CD14-positive monocyte (primary cell): ENCODE data around the gene SLIT3. TPM values are rescaled to one million over a fixed set of nuclear protein-coding genes. Genes with fewer than 3 reads are reported as not detected.

ENCODE experiments used
- DNase-seq, 3 donors: peaks; one replicate each; pipeline ENCODE4 v3.0.0-alpha.2; 2011 to 2022
- H2AFZ ChIP-seq: 2 replicates; pipeline ENCODE4 v1.6.0; 2012; ENCODE audit warnings: mild to moderate bottlenecking, low read depth, low read length, inconsistent platforms; ENCODE audit not compliant: insufficient read depth, poor library complexity, severe bottlenecking
- H3K27ac ChIP-seq, 2 donors: 1 replicate in 1 of 2; 2 replicates in 1 of 2; pipeline ENCODE4 v1.5.1; 2012 to 2013; ENCODE audit warnings: low read length in 2 of 2, control low read depth in 1 of 2, inconsistent platforms in 1 of 2, low read depth in 1 of 2, mild to moderate bottlenecking in 1 of 2
- H3K27me3 ChIP-seq, 2 donors: one replicate each; pipeline versions ENCODE4 v1.6.0 to v1.6.1; 2011 to 2013; ENCODE audit warnings: low read length in 2 of 2; ENCODE audit not compliant: control insufficient read depth in 2 of 2, insufficient read depth in 2 of 2
- H3K36me3 ChIP-seq, 2 donors: replicated peaks in 1 of 2; 1 replicate in 1 of 2; 2 replicates in 1 of 2; pipeline versions ENCODE4 v1.5.1 to v1.6.1; 2012 to 2013; ENCODE audit warnings: low read length in 2 of 2, control low read depth in 1 of 2, inconsistent platforms in 1 of 2, mild to moderate bottlenecking in 1 of 2; ENCODE audit not compliant: insufficient read depth in 2 of 2, control insufficient read depth in 1 of 2
- H3K4me1 ChIP-seq, 2 donors: 1 replicate in 1 of 2; 2 replicates in 1 of 2; pipeline versions ENCODE4 v1.5.1 to v1.6.1; 2012 to 2013; ENCODE audit warnings: low read length in 2 of 2, control low read depth in 1 of 2, inconsistent platforms in 1 of 2, mild to moderate bottlenecking in 1 of 2, moderate library complexity in 1 of 2; ENCODE audit not compliant: insufficient read depth in 2 of 2, control insufficient read depth in 1 of 2
- H3K4me2 ChIP-seq: replicated peaks from 2 replicates; pipeline ENCODE3; 2012; ENCODE audit warnings: low read length, moderate library complexity, mild to moderate bottlenecking; ENCODE audit not compliant: poor library complexity, severe bottlenecking; ENCODE audit errors: extremely low read depth
- H3K4me3 ChIP-seq, 3 experiments: fragments of 200-600 bp in 1 of 3; sonication (generic) in 1 of 3; replicated peaks in 1 of 3; 1 replicate in 2 of 3; 2 replicates in 1 of 3; pipeline ENCODE4 v1.5.1; 2011 to 2013; ENCODE audit warnings: low read length in 3 of 3, mild to moderate bottlenecking in 3 of 3, control low read depth in 2 of 3, low read depth in 2 of 3, inconsistent platforms in 1 of 3, moderate library complexity in 1 of 3
- H3K79me2 ChIP-seq: 2 replicates; pipeline ENCODE4 v1.6.0; 2012; ENCODE audit warnings: mild to moderate bottlenecking, control low read depth, inconsistent platforms, low read length, moderate library complexity; ENCODE audit not compliant: insufficient read depth
- H3K9ac ChIP-seq: 2 replicates; pipeline ENCODE4 v1.6.0; 2017; ENCODE audit warnings: low read length, mild to moderate bottlenecking; ENCODE audit not compliant: insufficient read depth, poor library complexity, severe bottlenecking
- H3K9me3 ChIP-seq, 2 donors: replicated peaks in 1 of 2; 1 replicate in 1 of 2; 2 replicates in 1 of 2; pipeline versions ENCODE4 v1.5.1 to v1.6.1; 2012 to 2013; ENCODE audit warnings: low read length in 2 of 2, control low read depth in 1 of 2; ENCODE audit not compliant: control insufficient read depth in 1 of 2, insufficient read depth in 1 of 2
- H4K20me1 ChIP-seq: 2 replicates; pipeline ENCODE4 v1.6.0; 2012; ENCODE audit warnings: mild to moderate bottlenecking, low read length, control low read depth, moderate library complexity; ENCODE audit not compliant: insufficient read depth
- H3K27ac Mint-ChIP-seq, 7 donors: one replicate each; pipeline ENCODE4 v1.8.0; 2020; ENCODE audit warnings: mild to moderate bottlenecking in 7 of 7, mixed read lengths in 7 of 7, moderate library complexity in 6 of 7, inconsistent platforms in 2 of 7
- H3K27me3 Mint-ChIP-seq, 3 donors: one replicate each; pipeline ENCODE4 v1.8.0; 2021 to 2022; ENCODE audit warnings: low read depth in 3 of 3, mild to moderate bottlenecking in 3 of 3, mixed read lengths in 3 of 3, moderate library complexity in 3 of 3, inconsistent platforms in 1 of 3
- H3K36me3 Mint-ChIP-seq, 2 donors: one replicate each; pipeline ENCODE4 v1.8.0; 2020; ENCODE audit warnings: mixed read lengths in 2 of 2, inconsistent platforms in 1 of 2, mild to moderate bottlenecking in 1 of 2
- H3K4me1 Mint-ChIP-seq: one replicate; pipeline ENCODE4 v1.8.0; 2020; ENCODE audit warnings: mild to moderate bottlenecking, mixed read lengths
- H3K4me3 Mint-ChIP-seq, 2 donors: one replicate each; pipeline ENCODE4 v1.8.0; 2020; ENCODE audit warnings: mild to moderate bottlenecking in 2 of 2, mixed read lengths in 2 of 2, moderate library complexity in 1 of 2
- H3K9me3 Mint-ChIP-seq, 7 donors: one replicate each; pipeline ENCODE4 v1.8.0; 2020 to 2022; ENCODE audit warnings: mixed read lengths in 7 of 7, mild to moderate bottlenecking in 6 of 7, moderate library complexity in 6 of 7, inconsistent platforms in 2 of 7
- CTCF ChIP-seq: fragments of 200-600 bp; IDR thresholded peaks from one replicate; pipeline ENCODE4 v1.8.0; 2022; ENCODE audit warnings: antibody characterized with exemption, mild to moderate bottlenecking
- WGBS: methylation state at CpG from one replicate; pipeline ENCODE4 v1.1.5; 2013; ENCODE audit warnings: missing lambda C conversion rate; ENCODE audit not compliant: insufficient coverage; 5-methylcytosine and 5-hydroxymethylcytosine counted together
- intact Hi-C, 2 donors: fragments of 100-400 bp; cut with micrococcal nuclease; formaldehyde crosslinking; loops; one replicate each; pipeline versions ENCODE4 v1.15.0 to v1.15.1; 2023
- polyA plus RNA-seq, 3 donors: library from polyadenylated mRNA; depleted of rRNA in 1 of 3; unstranded in 2 of 3; stranded (reverse) in 1 of 3; fragments of 300-500 nt in 2 of 3; fragments of >200 nt in 1 of 3; fragmentation: Illumina TruSeq in 2 of 3; gene quantifications; 1 replicate in 2 of 3; 2 replicates in 1 of 3; pipeline ENCODE4 v1.2.3, GENCODE V29; 2012 to 2021

The SLIT3 gene
- polyA plus RNA-seq, 3 donors: not detected

- Mint-ChIP-seq H3K9me3 (no peaks in the 10 kb centered on the region), H3K27me3 (peaks cover 2 to 4% (median 3%) of the 10 kb centered on the region in 3 donors), H3K4me1 (no peaks in the 10 kb centered on the region), H3K36me3 (no peaks in the 10 kb centered on the region), H3K27ac (no peak overlapping the region), H3K4me3 (no peak overlapping the region)
- H3K4me1 ChIP-seq: no peaks in the 10 kb centered on the region
- no peak for DNase-seq
- H3K9ac ChIP-seq: no peak overlapping the region
- no peaks in the 10 kb centered on the region for H3K79me2 ChIP-seq
- 56% methylated on average over 1 of the region's 1 CpG for WGBS
- H2AFZ ChIP-seq: no peak overlapping the region
- no peak for TF ChIP-seq CTCF
- no peaks in the 10 kb centered on the region for H3K9me3 ChIP-seq
- no peaks in the 10 kb centered on the region for H3K36me3 ChIP-seq
- intact Hi-C loops: no loop called here
- H3K4me2 ChIP-seq: no peak overlapping the region
- no peaks in the 10 kb centered on the region for H3K27me3 ChIP-seq
- no peaks in the 10 kb centered on the region for H4K20me1 ChIP-seq
- no peak overlapping the region for H3K4me3 ChIP-seq
- H3K27ac ChIP-seq: no peak overlapping the region
These were observed 637.5 kb downstream of the SLIT3 start for GRCh38 chr5:168663276-168664004.

- no peak overlapping the region for H3K4me2 ChIP-seq
- H3K9ac ChIP-seq: no peak overlapping the region
- no peak overlapping the region for H3K27ac Mint-ChIP-seq
- 90% methylated on average over 2 of the region's 3 CpGs for WGBS
- H2AFZ ChIP-seq: no peak overlapping the region
- no peaks in the 10 kb centered on the region for H3K79me2 ChIP-seq
- no peaks in the 10 kb centered on the region for H3K27me3 ChIP-seq
- intact Hi-C loops: no loop called here
- no peaks in the 10 kb centered on the region for H3K9me3 ChIP-seq
- H3K4me1 ChIP-seq: no peaks in the 10 kb centered on the region
- H3K9me3 Mint-ChIP-seq: no peaks in the 10 kb centered on the region
- no peaks in the 10 kb centered on the region for H4K20me1 ChIP-seq
- peaks cover 1 to 4% (median 2%) of the 10 kb centered on the region in 3 donors for H3K27me3 Mint-ChIP-seq
- H3K36me3 ChIP-seq: no peaks in the 10 kb centered on the region
- DNase-seq: no peak
- no peak overlapping the region for H3K27ac ChIP-seq
- H3K36me3 Mint-ChIP-seq: no peaks in the 10 kb centered on the region
- no peak for TF ChIP-seq CTCF
- no peaks in the 10 kb centered on the region for H3K4me1 Mint-ChIP-seq
- H3K4me3 ChIP-seq: no peak overlapping the region
- H3K4me3 Mint-ChIP-seq: no peak overlapping the region
These were observed 639.1 kb downstream of the SLIT3 start for GRCh38 chr5:168661593-168662485.
